ENCODE measurements around the gene FAM229B.
"Not testable (repeated sequence)": the region's sequence is repeated elsewhere in the genome, so short reads cannot be mapped to it uniquely, and the experiment has no call there.

FAM229B gene

DNA sequence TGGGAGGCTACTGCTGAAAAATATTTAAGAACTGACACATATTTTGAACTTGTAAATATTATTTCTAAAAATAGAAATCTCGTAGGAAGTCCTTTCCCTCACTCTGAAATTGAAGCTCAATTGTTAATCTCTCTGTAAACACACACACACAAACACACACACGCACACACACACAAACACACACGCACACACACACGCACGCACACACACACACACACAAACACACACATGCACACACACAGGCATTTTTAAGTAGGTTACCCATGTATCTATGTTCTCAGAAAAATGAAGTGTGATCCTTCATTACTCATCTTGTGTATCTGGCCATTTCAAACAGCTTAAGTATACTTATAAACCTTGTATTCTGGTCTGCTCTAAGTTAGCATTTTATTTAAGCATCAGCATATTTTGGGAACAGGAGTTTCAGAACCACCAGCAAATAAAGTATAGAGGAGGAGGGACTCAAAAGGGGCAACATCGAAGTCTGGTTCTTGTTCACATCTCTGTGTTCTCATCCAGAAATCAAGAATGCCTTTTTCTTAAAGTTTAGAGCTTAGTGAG is 21.9 kb upstream of the FAM229B start:
- DNase-seq, result no peak

DNA sequence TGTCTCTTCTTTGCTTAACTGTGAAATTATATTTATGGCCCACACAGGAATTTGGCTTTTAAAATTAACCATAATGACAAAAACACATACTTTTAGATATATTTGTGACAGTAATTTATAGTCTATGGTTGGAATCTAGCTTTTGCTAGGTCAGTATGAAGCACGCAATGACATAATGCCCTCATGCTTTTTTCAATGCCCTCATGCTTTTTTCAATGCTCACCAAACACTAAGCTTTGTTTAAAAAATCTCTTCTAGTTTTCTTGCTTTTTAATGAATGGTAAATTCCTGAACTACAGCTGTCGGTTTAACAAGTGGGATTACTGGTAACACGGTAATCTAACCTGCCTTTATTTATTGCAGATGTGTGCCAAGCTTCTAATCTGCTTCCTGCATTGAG is 20.8 kb upstream of the FAM229B start:
- DNase-seq, result no peak

DNA sequence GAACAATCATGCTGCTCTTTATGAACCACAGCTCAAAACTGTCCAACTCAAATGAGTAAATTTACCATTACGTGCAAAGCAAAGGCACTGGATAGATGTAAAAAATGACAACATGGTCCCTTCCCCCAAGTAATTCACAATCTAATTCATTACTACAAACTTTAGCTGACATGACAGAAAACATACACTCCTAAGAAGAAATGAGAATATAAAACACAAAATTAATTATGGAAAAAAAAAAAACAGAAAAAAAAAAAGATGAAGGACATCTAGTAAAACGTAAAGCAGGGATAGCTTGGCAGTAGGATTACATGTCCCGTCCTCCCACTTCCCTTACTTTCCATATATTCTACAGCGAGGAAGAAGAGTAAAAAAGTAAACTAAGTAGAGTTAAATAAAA is 5.8 kb upstream of the FAM229B start:
- no peak for DNase-seq

DNA sequence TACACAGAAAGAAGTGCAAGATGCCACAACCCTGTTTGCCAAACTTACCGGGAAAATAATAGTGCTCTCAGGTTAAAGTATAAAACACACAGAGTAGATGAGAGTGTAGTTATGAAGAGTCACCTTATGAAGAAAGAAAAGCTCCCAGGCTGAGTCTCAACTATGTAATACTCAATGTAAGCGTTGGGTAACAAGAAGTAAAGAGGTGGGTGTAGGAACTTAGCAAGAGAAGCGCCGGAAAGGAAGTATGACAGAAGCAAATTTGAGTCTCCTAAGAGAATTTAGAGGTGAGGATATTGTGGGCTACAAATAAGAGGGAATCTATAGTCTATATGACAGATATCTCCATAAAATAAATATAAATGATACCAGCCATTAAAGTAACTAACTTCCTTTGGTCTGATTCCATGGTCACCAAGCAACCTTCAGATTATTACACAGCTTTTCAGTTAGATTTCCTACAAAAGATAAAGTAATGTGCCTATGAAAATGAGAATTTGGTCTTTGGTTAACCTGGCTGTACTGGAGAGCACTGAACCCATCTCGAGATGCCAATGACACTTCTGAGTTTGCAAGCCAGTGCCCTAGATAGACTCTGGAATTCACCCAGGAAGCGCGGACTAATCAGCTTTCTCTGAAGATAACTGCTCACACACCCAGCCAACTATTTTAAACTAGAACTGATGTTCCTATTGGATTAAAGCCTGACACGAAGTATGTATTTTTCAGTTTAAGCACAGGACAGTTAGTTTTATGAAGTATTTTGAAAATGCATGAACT is 1.9 kb upstream of the FAM229B start:
- no peak for DNase-seq

DNA sequence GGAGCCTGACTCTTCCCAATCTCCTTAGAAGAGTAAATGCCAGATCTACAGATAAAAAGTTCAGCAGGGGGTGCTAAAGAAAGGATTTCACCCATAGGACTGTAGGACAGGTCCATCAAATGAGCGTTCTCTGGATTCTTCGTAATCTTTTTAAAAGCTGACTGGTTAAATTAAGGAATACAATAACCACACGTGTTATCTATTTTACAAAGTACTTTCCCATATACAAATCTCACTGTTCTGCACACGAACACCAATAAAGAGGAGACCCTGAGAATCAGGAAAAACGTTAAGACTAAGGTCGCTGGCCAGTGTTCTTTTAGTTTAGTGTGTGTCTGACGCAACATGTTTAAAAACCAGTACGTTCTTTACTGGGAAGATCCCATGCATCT is 651 bp upstream of the FAM229B start:
- no peak for DNase-seq

DNA sequence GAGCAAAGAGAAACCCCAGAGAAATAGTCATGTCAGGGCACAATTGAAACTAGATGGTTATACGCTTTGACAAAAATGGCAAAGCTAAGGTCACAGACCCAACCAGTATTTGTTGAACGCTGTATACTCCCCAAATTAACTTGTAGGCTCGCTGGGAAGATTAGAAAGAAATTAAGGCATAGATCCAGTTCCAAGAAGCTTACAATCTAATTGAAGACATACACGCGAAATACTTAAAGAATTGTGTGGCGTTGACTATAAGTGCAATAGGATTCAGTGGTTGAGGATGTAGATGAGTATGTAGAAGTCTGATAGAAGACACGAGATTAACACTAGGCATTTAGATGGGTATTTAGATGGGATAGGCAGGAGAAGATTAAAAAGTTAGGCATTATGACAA is 525 bp downstream of the FAM229B start:
- DNase-seq, result no peak

DNA sequence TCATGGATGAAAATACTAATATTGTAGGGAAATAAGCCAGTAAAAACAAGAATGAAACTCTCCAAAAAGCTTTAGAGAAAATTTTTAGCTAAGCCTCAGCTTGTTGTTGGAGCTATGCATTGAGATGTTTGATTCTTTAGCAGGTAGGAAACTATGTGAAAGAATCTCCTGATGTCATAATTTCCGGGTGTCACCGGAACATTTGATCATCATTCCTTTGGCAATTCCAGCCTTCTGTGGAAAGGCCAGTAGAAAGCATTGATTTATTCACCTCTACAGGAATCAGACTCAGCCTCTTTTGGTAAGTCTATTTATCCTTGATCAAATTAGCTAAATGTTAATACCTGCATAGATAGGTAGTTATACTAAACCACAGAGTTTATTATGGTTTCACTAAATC is 9.5 kb downstream of the FAM229B start:
- DNase-seq, result no peak

DNA sequence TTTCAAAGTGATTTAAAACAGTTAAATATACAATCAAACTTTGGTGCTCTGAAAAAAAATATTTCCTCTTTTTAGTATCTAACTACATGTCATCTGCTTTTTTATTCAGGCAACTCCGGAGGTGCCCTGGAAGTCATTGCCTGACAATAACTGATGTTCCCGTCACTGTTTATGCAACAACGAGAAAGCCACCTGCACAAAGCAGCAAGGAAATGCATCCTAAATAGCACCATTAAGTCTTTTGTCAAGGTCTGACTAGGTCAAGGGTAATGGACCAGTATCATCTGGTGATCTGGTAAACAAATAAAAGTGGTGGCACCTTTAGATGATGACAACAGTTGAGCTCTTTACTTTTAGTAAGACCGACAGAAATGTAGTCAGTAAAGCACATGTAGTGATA is 13.2 kb downstream of the FAM229B start:
- no peak for DNase-seq

DNA sequence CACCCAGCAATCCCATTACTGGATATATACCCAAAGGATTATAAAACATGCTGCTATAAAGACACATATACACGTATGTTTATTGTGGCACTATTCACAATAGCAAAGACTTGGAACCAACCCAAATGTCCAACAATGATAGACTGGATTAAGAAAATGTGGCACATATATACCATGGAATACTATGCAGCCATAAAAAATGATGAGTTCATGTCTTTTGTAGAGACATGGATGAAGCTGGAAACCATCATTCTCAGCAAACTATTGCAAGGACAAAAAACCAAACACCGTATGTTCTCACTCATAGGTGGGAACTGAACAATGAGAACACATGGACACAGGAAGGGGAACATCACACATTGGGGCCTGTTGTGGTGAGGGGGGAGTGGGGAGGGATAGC is 18.6 kb downstream of the FAM229B start:
- not testable (repeated sequence) for DNase-seq

DNA sequence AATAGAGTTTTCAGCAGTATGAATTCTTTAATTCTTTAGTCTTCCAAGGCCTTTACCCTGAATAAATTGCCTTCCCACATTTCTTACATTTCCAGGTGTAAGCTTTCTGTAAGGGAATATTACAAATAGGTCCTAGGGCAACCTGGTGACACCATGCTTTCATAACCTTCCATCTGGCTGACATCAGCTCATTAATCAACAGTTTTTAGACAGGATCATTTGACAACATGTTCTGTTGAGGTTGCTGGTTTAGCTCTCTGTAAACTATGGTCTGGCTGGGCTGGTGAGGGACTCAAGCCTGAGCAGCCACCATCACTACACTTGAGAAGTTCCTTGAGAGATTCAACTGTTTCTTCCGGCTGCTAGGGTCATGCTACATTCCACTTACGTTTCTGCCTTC is 19.2 kb downstream of the FAM229B start:
- no peak for DNase-seq

DNA sequence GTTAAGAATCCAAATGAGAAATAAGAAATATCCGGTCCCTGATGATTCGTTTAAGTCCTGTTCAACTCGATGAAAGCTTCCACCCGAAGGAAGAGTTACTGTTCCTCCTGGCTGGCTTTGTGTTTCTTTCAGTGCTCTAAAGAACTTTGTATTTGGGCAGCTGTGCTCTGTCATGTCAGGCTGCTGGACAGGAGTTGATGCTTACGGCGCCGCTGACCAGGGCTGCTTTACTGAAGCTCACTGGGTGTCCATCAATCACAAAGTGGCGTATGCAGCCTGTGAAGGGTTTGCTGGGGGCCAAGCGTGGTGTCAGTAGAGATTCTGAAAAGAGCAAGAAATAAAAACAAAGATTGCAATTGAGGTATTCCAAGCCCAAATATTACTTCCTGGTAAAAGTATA is 21.9 kb downstream of the FAM229B start:
- peak; percentile 36 for DNase-seq

DNA sequence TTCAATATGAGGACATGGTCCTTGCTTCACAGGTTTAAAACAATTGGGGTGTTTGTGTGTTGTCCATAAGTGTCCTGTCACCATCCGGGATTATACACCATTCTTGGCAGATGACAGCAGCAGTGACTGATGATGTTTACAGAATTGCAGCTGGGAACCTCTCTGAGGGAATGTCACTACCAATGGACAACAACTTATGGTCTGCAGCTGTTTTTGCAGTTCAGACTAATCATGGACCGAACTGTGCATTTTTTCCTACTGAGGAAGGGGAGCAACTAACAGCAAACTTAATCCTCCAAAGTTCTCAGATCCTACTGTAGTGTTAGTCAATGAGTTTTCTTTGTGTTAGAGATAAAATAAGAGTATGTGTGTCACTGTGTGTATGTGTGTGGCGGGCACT is 26.0 kb downstream of the FAM229B start:
- DNase-seq, result no peak

DNA sequence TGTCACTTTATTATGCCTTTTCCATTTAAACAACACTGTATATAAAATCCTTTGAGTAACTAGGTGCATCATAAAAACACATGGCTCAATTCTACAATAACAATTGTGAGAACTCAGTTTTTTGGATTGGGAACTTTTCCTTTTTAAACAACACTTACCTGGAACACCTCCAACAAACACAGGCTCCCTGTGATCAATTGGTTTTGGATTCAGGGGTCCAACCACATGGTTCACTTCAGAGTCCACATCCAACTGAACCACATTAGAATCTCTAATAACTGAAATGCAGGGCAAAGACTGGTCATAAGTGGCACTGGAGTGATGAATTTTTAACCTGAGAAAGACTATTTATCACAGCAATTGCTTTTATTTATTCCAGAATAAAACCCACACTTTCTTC is 26.5 kb downstream of the FAM229B start:
- DNase-seq, result no peak

DNA sequence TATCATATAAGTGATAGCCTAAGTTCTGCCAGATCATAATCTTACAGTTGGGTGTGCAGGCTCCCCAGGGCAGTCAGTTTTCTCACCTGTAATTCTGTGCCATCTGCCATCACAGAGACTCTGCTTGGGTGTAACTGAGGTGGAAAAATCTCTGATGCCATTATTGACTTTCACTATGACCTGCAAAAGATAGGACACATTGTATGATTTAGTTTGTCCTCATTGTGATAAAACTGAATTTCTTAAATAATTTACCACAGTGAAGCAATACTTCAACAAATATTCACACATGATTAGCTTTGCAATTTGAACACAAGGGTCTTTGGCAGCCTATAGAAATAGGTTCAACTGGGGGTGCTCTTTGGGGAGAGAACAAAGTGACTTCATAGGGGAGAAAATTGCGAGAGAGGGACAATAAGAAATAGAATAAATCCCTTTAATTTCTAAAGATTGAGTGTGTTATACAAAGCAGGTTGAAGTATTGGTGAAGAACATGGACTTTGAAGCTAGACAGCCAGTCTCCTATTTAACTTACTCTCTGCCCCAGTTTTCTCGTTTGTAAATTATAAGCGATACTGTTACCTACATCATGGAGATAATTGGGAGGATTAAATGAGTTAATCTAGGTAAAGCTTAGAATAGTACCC is 27.3 kb downstream of the FAM229B start:
- DNase-seq, result no peak

DNA sequence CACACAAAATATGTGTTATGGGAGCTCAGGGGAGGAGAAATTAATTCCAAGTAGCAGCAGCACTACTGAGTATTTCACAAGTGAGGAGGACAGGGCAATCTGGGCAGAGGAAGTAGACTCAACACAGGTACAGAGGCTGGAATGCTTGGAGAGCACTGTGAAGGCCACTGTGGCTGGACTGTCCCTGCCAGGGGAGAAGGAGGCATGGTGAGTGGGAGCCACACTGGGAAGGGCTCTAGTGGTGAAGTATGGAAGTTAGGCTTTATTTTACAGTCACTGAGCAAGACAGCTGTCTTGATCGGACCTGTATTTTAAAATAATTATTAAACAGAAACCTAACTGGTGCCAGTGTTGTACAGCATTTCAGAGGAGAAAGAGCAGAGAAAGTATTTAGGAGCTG is 28.8 kb downstream of the FAM229B start:
- DNase-seq, result no peak

DNA sequence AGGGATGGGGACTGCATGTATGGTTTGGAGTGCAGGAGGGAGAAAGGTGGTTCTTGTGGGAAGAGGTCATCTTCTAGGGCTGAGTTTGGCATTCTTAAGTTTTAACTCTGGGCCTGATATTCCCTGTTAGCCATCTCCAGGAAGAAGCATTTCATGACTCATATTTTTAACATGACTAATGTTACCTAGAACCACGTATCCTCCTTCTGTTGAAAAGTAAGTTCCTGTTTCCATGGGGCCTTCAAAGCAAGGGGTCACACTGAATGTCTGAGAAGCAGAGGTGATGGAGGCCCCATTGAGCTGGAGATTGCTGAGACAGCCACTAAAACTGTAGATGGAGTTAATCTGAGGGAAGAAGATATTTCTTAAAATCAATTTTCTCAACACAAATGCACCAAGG is 30.2 kb downstream of the FAM229B start:
- DNase-seq, result no peak

DNA sequence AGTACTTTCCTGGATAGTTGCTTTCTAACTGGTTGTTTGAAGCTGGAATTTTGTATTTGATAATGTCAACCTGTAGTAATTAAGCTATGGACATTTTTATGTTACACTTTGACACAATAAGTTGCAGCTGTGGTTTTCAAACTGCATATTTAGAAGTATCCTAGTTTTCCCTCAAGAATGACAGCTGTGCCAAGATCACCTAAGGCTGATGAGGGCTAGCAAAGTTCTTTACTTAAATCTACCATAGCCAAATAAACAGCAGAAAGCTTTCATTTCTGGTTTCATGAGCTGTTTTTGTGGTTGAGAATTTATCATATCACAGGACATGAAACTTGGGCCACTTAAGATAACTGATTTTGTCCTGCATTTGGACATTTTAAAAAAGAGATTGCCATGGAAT is 30.6 kb downstream of the FAM229B start:
- DNase-seq, result no peak

DNA sequence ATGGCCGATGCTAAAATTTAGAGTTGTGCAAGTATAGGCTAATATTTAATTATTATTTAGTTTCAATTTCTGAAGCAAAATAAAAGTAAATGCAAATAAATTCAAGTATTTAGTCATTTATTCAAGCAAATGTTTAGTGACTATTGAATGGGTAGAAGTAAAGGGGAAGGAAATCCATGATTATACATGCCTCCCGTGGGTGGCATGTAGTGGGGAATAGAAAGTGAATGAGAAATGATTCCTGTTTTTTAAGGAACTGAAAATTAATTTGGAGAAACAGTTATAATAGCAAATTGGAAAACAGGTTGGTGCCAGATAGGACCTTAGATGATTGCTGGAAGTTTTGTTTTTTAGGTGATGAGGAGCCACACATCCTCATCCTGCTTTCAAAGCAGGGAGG is 35.4 kb downstream of the FAM229B start:
- DNase-seq, result no peak

DNA sequence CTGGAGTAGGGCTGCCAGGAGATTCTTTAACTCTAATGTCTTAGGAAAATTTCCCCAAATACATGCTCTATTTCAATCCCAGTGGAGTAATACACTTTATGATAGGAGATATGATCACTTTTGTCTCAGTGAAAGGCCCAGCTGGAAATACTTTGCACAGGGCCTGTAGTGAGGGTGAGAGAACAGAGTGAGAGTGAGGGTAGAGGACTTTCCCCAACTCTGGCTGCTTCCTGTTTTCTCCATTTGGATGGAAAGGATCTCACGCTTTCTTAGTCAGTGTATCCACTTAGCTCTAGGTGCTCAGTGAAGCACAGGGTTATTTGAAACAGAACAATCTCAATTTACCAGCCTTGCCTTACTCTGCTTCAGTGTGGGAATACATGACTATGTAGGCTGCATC is 36.6 kb downstream of the FAM229B start:
- DNase-seq, result no peak

DNA sequence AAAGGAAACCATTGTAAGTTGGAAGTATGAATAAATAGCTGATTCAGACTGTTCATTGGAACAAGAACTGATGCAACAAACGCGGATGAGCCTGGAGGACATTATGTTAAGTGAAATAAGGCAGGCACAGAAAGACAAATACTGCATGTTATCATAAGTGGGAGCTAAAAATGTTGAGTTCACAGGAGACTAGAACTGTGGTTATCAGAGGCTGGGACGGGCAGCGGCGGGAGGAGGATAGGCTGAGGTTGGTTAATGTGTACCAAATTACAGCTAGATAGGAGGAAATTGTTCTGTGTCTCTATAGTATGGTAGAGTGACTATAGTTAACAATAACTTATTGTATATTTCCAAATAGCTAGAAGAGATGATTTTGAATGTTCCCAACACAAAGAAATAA is 40.8 kb downstream of the FAM229B start:
- DNase-seq, result no peak

DNA sequence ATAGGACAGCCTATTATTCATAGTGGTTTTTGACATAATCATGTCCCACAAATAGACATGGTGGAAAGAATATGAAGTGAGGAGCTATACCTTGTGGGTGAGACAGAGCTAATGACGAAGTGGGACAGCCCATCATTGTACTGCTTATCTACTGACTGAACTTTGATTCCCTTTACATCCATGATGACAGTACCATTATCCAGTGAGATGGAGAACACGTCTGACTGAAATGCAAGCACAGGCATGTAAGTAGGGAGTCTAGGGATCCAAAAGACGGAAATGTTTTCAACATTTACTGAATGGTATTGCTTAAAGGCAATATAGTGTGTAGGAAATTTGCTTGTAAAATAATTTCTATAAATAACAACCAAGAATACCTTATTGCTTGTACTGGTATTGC is 43.5 kb downstream of the FAM229B start:
- no peak for DNase-seq

DNA sequence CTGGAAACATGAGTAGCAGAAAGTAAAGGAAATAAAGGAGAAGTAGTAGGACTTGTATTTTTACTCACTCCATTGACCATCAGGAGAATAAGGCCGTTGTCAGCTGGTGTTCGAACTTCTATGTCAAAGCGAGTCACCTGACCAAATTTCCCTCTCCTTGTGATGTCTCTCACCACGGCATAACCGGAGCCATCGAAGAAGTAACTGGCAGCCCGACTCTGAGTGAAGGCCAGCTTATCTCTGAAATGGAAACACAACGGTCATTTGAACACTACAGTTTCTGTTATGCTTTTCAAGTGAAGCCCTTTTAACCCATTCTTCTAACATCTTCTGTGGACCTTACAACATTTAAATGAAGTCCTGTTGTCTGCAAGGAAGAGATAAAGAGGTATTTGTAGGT is 51.7 kb downstream of the FAM229B start:
- DNase-seq, result no peak

DNA sequence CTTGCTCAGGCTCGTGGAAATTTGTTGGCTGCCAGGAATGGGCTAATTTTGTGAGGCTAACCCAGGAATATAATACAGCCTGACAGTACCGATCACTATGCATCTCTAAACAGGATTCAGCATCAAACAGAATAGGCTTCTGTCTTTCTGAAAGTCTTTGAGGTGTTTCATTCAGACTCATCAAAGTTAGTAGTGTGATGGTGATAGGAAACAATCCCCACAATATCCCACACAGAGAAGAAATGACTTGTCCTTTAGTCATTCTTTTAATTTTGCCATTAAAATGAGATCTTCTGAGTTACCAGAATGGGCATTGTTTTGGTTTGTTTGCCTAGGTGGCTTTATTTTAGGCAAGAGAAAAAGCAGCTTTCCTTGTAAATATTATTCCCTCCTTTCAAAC is 54.3 kb downstream of the FAM229B start:
- no peak for DNase-seq

DNA sequence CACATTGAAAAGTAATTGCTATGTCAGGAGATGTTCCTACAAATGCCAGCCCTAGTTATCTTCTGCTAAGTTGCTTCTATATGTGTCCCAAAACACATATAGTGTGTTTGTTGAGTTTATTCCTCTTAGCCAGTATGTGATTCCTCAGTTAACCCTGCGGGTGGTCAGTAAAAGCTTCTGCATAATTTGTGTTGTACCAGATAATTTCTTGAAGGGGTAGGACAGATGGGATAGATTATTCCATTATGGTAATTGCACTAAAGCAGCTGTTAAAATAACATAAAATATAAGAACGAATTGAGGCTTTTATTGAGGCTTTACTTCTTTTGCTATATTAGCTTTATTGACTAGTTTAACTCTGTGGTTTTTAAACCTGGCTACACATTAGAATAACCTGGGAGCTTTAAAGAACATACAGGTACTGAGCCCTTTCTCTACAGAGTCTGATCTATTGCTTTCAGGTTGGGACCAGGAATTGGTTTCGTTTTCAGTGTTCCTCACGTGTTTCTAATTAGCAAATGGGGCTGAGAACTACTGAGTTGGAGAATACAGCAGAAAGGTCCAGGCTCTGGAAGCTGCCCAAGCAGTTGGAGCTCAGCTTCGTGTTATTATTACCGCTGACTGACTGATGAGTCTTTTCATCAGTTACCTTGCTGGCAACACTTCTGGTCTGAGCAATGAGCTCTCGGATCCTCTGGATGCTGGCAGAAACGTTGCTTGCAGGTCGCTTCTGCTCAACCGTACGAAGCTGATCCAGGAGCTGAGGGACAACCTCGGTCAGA is 56.9 kb downstream of the FAM229B start:
- no peak for DNase-seq
